WTC11 (cell line): ENCODE results near the gene LZTS2. TPM values are rescaled to one million over a fixed set of nuclear protein-coding genes. Genes with fewer than 3 reads are reported as not detected.

ENCODE experiments used
- ATAC-seq: fragments of 200-7000 bp; cut with Tn5 transposase; 2 replicates; pipeline ENCODE4 v1.10.0; 2021; ENCODE audit warnings: mild to moderate bottlenecking, moderate library complexity
- CTCF ChIA-PET: fragments of 300-600 bp; sonication (Branson Sonifier 250); formaldehyde crosslinking; loops from one replicate; lab custom pipeline; 2021; ENCODE audit warnings: antibody characterized with exemption; lab: Charles Lee
- POLR2A ChIA-PET: fragments of 350-600 bp; sonication (Branson Sonifier 250); formaldehyde crosslinking; loops from one replicate; lab custom pipeline; 2021; ENCODE audit warnings: antibody characterized with exemption; lab: Charles Lee
- DNase-seq: peaks from one replicate; pipeline ENCODE4 v3.0.0; 2021; ENCODE audit warnings: low spot score
- H3K27ac Mint-ChIP-seq: 2 replicates; pipeline ENCODE4 v1.8.0; 2021; ENCODE audit warnings: mixed read lengths
- H3K27me3 Mint-ChIP-seq: 2 replicates; pipeline ENCODE4 v1.8.0; 2021; ENCODE audit warnings: low read depth, mild to moderate bottlenecking, moderate library complexity, mixed read lengths
- H3K36me3 Mint-ChIP-seq: 2 replicates; pipeline ENCODE4 v1.8.0; 2021; ENCODE audit warnings: mixed read lengths
- H3K4me1 Mint-ChIP-seq: 2 replicates; pipeline ENCODE4 v1.8.0; 2022; ENCODE audit warnings: mixed read lengths
- H3K4me3 Mint-ChIP-seq: 2 replicates; pipeline ENCODE4 v1.8.0; 2021; ENCODE audit warnings: mild to moderate bottlenecking, moderate library complexity, mixed read lengths
- H3K9me3 Mint-ChIP-seq: 2 replicates; pipeline ENCODE4 v1.8.0; 2021; ENCODE audit warnings: mixed read lengths
- ATF1 ChIP-seq: sonication (generic); formaldehyde crosslinking; IDR thresholded peaks from 2 replicates; pipeline ENCODE4 v1.8.1; 2023; ENCODE audit warnings: mild to moderate bottlenecking, moderate library complexity, missing genetic modification reagents
- CREM ChIP-seq: sonication (generic); formaldehyde crosslinking; IDR thresholded peaks from 2 replicates; pipeline ENCODE4 v1.8.1; 2022; ENCODE audit warnings: mild to moderate bottlenecking, missing genetic modification reagents, moderate library complexity
- EMX1 ChIP-seq: fragments of 250-450 bp; sonication (Bioruptor Pico); IDR thresholded peaks from 2 replicates; pipeline ENCODE4 v1.8.0; 2021; ENCODE audit warnings: mild to moderate bottlenecking
- ESRRA ChIP-seq: sonication (generic); formaldehyde crosslinking; IDR thresholded peaks from 2 replicates; pipeline ENCODE4 v1.8.1; 2022; ENCODE audit warnings: mild to moderate bottlenecking, missing genetic modification reagents, borderline replicate concordance
- FOXJ3 ChIP-seq: sonication (generic); formaldehyde crosslinking; IDR thresholded peaks from 2 replicates; pipeline ENCODE4 v1.9.0; 2021; ENCODE audit warnings: missing genetic modification reagents, mild to moderate bottlenecking, borderline replicate concordance
- GRHL2 ChIP-seq: fragments of 250-450 bp; sonication (Bioruptor Pico); IDR thresholded peaks from 2 replicates; pipeline ENCODE4 v1.8.0; 2022; ENCODE audit warnings: mild to moderate bottlenecking, moderate library complexity; ENCODE audit not compliant: insufficient replicate concordance, severe bottlenecking
- JUN ChIP-seq: sonication (generic); formaldehyde crosslinking; IDR thresholded peaks from 2 replicates; pipeline ENCODE4 v1.8.0; 2023; ENCODE audit warnings: mild to moderate bottlenecking, missing genetic modification reagents
- NFYB ChIP-seq: sonication (generic); formaldehyde crosslinking; conservative IDR thresholded peaks from 2 replicates; pipeline ENCODE4 v1.8.0; 2022; ENCODE audit warnings: low read depth, missing genetic modification reagents
- NR1H2 ChIP-seq: sonication (generic); formaldehyde crosslinking; IDR thresholded peaks from 2 replicates; pipeline ENCODE4 v1.9.0; 2021; ENCODE audit warnings: mild to moderate bottlenecking, moderate library complexity, missing genetic modification reagents
- RELA ChIP-seq: sonication (generic); formaldehyde crosslinking; IDR thresholded peaks from 2 replicates; pipeline ENCODE4 v1.8.1; 2022; ENCODE audit warnings: missing genetic modification reagents, mild to moderate bottlenecking, borderline replicate concordance
- ZNF121 ChIP-seq: sonication (generic); formaldehyde crosslinking; IDR thresholded peaks from 2 replicates; pipeline ENCODE4 v1.8.0; 2023; ENCODE audit warnings: missing genetic modification reagents
- ZNF232 ChIP-seq: sonication (generic); formaldehyde crosslinking; IDR thresholded peaks from 2 replicates; pipeline ENCODE4 v1.8.0; 2022; ENCODE audit warnings: mild to moderate bottlenecking, missing genetic modification reagents
- total RNA-seq: library from RNA; stranded (reverse); gene quantifications from 3 replicates; pipeline ENCODE4 v1.2.3, GENCODE V29; 2021
- TF ChIP-seq, protein P1 (sequence below): sonication (generic); formaldehyde crosslinking; IDR thresholded peaks from 2 replicates; pipeline ENCODE4 v1.8.1; 2023; ENCODE audit warnings: mild to moderate bottlenecking, missing genetic modification reagents, moderate library complexity
- TF ChIP-seq, protein P2 (sequence below): sonication (generic); formaldehyde crosslinking; IDR thresholded peaks from 2 replicates; pipeline ENCODE4 v1.8.0; 2022; ENCODE audit warnings: mild to moderate bottlenecking, missing genetic modification reagents
- TF ChIP-seq, protein P3 (sequence below): fragments of 250-450 bp; sonication (Bioruptor Pico); IDR thresholded peaks from 2 replicates; pipeline ENCODE4 v1.8.0; 2021; ENCODE audit warnings: mild to moderate bottlenecking
- TF ChIP-seq, protein P4 (sequence below): sonication (generic); formaldehyde crosslinking; IDR thresholded peaks from 2 replicates; pipeline ENCODE4 v1.8.1; 2022; ENCODE audit warnings: mild to moderate bottlenecking, moderate library complexity, missing genetic modification reagents
- TF ChIP-seq, protein P5 (sequence below): sonication (generic); formaldehyde crosslinking; IDR thresholded peaks from 2 replicates; pipeline ENCODE4 v1.8.0; 2023; ENCODE audit warnings: missing genetic modification reagents, mild to moderate bottlenecking, borderline replicate concordance
- TF ChIP-seq, protein P6 (sequence below): sonication (generic); formaldehyde crosslinking; IDR thresholded peaks from 2 replicates; pipeline ENCODE4 v1.8.0; 2022; ENCODE audit warnings: mild to moderate bottlenecking, missing genetic modification reagents
- TF ChIP-seq, protein P7 (sequence below): sonication (generic); formaldehyde crosslinking; conservative IDR thresholded peaks from 2 replicates; pipeline ENCODE4 v1.8.1; 2023; ENCODE audit warnings: mild to moderate bottlenecking, low read depth, missing genetic modification reagents, moderate library complexity

LZTS2 gene
- total RNA-seq, 1 experiment from 2014 or later = 84.6 TPM

DNA sequence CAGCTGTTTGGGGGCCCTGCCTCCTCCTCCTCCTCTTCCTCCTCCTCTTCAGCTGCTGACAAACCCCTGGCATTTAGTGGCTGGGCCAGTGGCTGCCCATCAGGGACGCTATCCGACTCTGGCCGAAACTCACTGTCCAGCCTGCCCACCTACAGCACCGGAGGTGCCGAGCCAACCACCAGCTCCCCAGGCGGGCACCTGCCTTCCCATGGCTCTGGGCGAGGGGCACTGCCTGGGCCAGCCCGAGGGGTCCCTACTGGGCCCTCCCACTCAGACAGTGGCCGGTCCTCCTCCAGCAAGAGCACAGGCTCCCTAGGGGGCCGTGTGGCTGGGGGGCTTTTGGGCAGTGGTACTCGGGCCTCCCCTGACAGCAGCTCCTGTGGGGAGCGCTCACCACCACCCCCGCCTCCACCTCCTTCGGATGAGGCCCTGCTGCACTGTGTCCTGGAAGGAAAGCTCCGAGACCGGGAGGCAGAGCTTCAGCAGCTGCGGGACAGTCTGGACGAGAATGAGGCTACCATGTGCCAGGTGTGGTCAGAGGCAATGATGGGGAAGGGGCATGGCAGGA, 4.1 kb downstream of the LZTS2 start (continued):
- TF ChIP-seq JUN (CRISPR knock-in tag) = no peak

DNA sequence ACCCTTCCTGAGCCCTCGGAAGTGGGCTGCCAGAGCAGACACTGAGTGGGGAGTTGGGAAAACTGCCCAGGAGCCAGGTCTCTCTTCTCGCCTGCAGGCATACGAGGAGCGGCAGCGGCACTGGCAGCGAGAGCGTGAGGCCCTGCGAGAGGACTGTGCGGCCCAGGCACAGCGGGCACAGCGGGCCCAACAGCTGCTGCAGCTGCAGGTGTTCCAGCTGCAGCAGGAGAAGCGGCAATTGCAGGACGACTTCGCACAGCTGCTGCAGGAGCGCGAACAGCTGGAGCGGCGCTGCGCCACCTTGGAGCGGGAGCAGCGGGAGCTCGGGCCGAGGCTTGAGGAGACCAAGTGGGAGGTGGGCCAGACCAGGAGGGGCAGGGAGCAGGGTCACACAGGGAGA, 5.8 kb downstream of the LZTS2 start:
- H3K27ac Mint-ChIP-seq = no peak overlapping the region
- H3K9me3 Mint-ChIP-seq = no peaks in the 10 kb centered on the region
- TF ChIP-seq FOXJ3 = no peak
- TF ChIP-seq, protein P1, sequence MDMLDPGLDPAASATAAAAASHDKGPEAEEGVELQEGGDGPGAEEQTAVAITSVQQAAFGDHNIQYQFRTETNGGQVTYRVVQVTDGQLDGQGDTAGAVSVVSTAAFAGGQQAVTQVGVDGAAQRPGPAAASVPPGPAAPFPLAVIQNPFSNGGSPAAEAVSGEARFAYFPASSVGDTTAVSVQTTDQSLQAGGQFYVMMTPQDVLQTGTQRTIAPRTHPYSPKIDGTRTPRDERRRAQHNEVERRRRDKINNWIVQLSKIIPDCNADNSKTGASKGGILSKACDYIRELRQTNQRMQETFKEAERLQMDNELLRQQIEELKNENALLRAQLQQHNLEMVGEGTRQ = no peak
- TF ChIP-seq ZNF121 (CRISPR knock-in tag) = no peak
- TF ChIP-seq ZNF232 (CRISPR knock-in tag) = no peak
- no peak for TF ChIP-seq ATF1 (CRISPR knock-in tag)
- TF ChIP-seq ESRRA (CRISPR knock-in tag) = no peak
- no peak for TF ChIP-seq JUN (CRISPR knock-in tag)
- TF ChIP-seq GRHL2 = no peak
- TF ChIP-seq, protein P2, sequence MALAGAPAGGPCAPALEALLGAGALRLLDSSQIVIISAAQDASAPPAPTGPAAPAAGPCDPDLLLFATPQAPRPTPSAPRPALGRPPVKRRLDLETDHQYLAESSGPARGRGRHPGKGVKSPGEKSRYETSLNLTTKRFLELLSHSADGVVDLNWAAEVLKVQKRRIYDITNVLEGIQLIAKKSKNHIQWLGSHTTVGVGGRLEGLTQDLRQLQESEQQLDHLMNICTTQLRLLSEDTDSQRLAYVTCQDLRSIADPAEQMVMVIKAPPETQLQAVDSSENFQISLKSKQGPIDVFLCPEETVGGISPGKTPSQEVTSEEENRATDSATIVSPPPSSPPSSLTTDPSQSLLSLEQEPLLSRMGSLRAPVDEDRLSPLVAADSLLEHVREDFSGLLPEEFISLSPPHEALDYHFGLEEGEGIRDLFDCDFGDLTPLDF (CRISPR knock-in tag) = no peak
- TF ChIP-seq, protein P3, sequence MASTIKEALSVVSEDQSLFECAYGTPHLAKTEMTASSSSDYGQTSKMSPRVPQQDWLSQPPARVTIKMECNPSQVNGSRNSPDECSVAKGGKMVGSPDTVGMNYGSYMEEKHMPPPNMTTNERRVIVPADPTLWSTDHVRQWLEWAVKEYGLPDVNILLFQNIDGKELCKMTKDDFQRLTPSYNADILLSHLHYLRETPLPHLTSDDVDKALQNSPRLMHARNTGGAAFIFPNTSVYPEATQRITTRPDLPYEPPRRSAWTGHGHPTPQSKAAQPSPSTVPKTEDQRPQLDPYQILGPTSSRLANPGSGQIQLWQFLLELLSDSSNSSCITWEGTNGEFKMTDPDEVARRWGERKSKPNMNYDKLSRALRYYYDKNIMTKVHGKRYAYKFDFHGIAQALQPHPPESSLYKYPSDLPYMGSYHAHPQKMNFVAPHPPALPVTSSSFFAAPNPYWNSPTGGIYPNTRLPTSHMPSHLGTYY (CRISPR knock-in tag) = no peak
- no peak for TF ChIP-seq CREM (CRISPR knock-in tag)
- TF ChIP-seq, protein P4, sequence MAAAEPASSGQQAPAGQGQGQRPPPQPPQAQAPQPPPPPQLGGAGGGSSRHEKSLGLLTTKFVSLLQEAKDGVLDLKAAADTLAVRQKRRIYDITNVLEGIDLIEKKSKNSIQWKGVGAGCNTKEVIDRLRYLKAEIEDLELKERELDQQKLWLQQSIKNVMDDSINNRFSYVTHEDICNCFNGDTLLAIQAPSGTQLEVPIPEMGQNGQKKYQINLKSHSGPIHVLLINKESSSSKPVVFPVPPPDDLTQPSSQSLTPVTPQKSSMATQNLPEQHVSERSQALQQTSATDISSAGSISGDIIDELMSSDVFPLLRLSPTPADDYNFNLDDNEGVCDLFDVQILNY (CRISPR knock-in tag) = no peak
- TF ChIP-seq RELA (CRISPR knock-in tag) = no peak
- TF ChIP-seq, protein P5, sequence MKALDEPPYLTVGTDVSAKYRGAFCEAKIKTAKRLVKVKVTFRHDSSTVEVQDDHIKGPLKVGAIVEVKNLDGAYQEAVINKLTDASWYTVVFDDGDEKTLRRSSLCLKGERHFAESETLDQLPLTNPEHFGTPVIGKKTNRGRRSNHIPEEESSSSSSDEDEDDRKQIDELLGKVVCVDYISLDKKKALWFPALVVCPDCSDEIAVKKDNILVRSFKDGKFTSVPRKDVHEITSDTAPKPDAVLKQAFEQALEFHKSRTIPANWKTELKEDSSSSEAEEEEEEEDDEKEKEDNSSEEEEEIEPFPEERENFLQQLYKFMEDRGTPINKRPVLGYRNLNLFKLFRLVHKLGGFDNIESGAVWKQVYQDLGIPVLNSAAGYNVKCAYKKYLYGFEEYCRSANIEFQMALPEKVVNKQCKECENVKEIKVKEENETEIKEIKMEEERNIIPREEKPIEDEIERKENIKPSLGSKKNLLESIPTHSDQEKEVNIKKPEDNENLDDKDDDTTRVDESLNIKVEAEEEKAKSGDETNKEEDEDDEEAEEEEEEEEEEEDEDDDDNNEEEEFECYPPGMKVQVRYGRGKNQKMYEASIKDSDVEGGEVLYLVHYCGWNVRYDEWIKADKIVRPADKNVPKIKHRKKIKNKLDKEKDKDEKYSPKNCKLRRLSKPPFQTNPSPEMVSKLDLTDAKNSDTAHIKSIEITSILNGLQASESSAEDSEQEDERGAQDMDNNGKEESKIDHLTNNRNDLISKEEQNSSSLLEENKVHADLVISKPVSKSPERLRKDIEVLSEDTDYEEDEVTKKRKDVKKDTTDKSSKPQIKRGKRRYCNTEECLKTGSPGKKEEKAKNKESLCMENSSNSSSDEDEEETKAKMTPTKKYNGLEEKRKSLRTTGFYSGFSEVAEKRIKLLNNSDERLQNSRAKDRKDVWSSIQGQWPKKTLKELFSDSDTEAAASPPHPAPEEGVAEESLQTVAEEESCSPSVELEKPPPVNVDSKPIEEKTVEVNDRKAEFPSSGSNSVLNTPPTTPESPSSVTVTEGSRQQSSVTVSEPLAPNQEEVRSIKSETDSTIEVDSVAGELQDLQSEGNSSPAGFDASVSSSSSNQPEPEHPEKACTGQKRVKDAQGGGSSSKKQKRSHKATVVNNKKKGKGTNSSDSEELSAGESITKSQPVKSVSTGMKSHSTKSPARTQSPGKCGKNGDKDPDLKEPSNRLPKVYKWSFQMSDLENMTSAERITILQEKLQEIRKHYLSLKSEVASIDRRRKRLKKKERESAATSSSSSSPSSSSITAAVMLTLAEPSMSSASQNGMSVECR (CRISPR knock-in tag) = no peak
- TF ChIP-seq, protein P6, sequence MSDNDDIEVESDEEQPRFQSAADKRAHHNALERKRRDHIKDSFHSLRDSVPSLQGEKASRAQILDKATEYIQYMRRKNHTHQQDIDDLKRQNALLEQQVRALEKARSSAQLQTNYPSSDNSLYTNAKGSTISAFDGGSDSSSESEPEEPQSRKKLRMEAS (CRISPR knock-in tag) = no peak
- no peak for TF ChIP-seq EMX1 (CRISPR knock-in tag)
- TF ChIP-seq, protein P7, sequence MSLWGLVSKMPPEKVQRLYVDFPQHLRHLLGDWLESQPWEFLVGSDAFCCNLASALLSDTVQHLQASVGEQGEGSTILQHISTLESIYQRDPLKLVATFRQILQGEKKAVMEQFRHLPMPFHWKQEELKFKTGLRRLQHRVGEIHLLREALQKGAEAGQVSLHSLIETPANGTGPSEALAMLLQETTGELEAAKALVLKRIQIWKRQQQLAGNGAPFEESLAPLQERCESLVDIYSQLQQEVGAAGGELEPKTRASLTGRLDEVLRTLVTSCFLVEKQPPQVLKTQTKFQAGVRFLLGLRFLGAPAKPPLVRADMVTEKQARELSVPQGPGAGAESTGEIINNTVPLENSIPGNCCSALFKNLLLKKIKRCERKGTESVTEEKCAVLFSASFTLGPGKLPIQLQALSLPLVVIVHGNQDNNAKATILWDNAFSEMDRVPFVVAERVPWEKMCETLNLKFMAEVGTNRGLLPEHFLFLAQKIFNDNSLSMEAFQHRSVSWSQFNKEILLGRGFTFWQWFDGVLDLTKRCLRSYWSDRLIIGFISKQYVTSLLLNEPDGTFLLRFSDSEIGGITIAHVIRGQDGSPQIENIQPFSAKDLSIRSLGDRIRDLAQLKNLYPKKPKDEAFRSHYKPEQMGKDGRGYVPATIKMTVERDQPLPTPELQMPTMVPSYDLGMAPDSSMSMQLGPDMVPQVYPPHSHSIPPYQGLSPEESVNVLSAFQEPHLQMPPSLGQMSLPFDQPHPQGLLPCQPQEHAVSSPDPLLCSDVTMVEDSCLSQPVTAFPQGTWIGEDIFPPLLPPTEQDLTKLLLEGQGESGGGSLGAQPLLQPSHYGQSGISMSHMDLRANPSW (CRISPR knock-in tag) = no peak
- no peak for TF ChIP-seq NFYB (CRISPR knock-in tag)
- no peak for TF ChIP-seq NR1H2 (CRISPR knock-in tag)
- ChIA-PET POLR2A (no interaction called here), CTCF (interaction anchor here (0.7 to 12.2 kb wide), 3 partner anchors 9 to 45 kb away, joined by 3 to 277 read pairs (median 7); no protein-coding TSS in a partner anchor)
- ATAC-seq (no peak), DNase-seq (no peak)
- H3K36me3 Mint-ChIP-seq = peaks cover 13% of the 10 kb centered on the region
- H3K4me3 Mint-ChIP-seq = no peak overlapping the region
- H3K4me1 Mint-ChIP-seq = peaks cover 17% of the 10 kb centered on the region
- no peaks in the 10 kb centered on the region for H3K27me3 Mint-ChIP-seq
